Liver (tissue), 9 donors: ENCODE measurements around the gene EPHA6. TPM values are rescaled to one million over a fixed set of nuclear protein-coding genes. Genes with fewer than 3 reads are reported as not detected.

Experiments used
- DNase-seq: peaks from one replicate; pipeline ENCODE4 v3.0.0-alpha.2; 2017; ENCODE audit warnings: low spot score
- H3K27ac ChIP-seq, 2 donors: one replicate each; pipeline ENCODE4 v1.7.0; 2013; ENCODE audit warnings: inconsistent platforms in 2 of 2, low read length in 2 of 2, control low read depth in 1 of 2, low read depth in 1 of 2, mild to moderate bottlenecking in 1 of 2
- H3K27me3 ChIP-seq, 4 donors: one replicate each; pipeline versions ENCODE4 v1.6.1 to v1.7.0; 2013; ENCODE audit warnings: low read length in 3 of 4, inconsistent platforms in 1 of 4, mild to moderate bottlenecking in 1 of 4, moderate library complexity in 1 of 4; ENCODE audit not compliant: control insufficient read depth in 4 of 4, insufficient read depth in 4 of 4
- H3K36me3 ChIP-seq, 4 donors: one replicate each; pipeline versions ENCODE4 v1.6.1 to v1.7.0; 2013; ENCODE audit warnings: low read length in 3 of 4, mild to moderate bottlenecking in 3 of 4, low read depth in 1 of 4, moderate library complexity in 1 of 4; ENCODE audit not compliant: control insufficient read depth in 4 of 4, insufficient read depth in 3 of 4
- H3K4me1 ChIP-seq, 4 donors: one replicate each; pipeline versions ENCODE4 v1.6.1 to v1.7.0; 2013; ENCODE audit warnings: low read length in 3 of 4, mild to moderate bottlenecking in 3 of 4, moderate library complexity in 1 of 4; ENCODE audit not compliant: control insufficient read depth in 4 of 4, insufficient read depth in 4 of 4
- H3K4me3 ChIP-seq, 3 donors: one replicate each; pipeline versions ENCODE4 v1.6.1 to v1.7.0; 2013; ENCODE audit warnings: low read length in 3 of 3, control low read depth in 1 of 3, low read depth in 1 of 3, mild to moderate bottlenecking in 1 of 3
- H3K9ac ChIP-seq, 2 donors: one replicate each; pipeline ENCODE4 v1.7.0; 2013; ENCODE audit warnings: low read length in 2 of 2, mild to moderate bottlenecking in 2 of 2, moderate library complexity in 2 of 2, control low read depth in 1 of 2, low read depth in 1 of 2
- H3K9me3 ChIP-seq, 4 donors: one replicate each; pipeline versions ENCODE4 v1.6.1 to v1.7.0; 2013; ENCODE audit warnings: low read length in 3 of 4; ENCODE audit not compliant: control insufficient read depth in 4 of 4
- ATF3 ChIP-seq: IDR thresholded peaks from 2 replicates; pipeline ENCODE4 v1.6.1; 2016; ENCODE audit warnings: antibody characterized with exemption
- CTCF ChIP-seq: fragments of 150-350 bp; IDR thresholded peaks from 2 replicates; pipeline ENCODE4 v1.5.1; 2017; ENCODE audit warnings: improper control_type of control experiment, low read depth, low read length; ENCODE audit not compliant: missing input control
- EGR1 ChIP-seq, 2 donors: IDR thresholded peaks; 2 replicates each; pipeline ENCODE4 v1.6.1; 2016 to 2018; ENCODE audit warnings: antibody characterized with exemption in 2 of 2, low read depth in 2 of 2
- FOXA1 ChIP-seq: IDR thresholded peaks from 2 replicates; pipeline ENCODE4 v1.6.1; 2016; ENCODE audit warnings: antibody characterized with exemption
- FOXA2 ChIP-seq: IDR thresholded peaks from 2 replicates; pipeline ENCODE4 v1.6.1; 2016; ENCODE audit warnings: antibody characterized with exemption
- GABPA ChIP-seq, 2 donors: IDR thresholded peaks in 1 of 2; conservative IDR thresholded peaks in 1 of 2; 2 replicates each; pipeline ENCODE4 v1.6.1; 2016; ENCODE audit warnings: antibody characterized with exemption in 2 of 2, mild to moderate bottlenecking in 1 of 2, moderate library complexity in 1 of 2
- HNF4A ChIP-seq, 2 donors: conservative IDR thresholded peaks; 2 replicates each; pipeline ENCODE4 v1.6.1; 2016; ENCODE audit warnings: antibody characterized with exemption in 2 of 2, mild to moderate bottlenecking in 2 of 2
- HNF4G ChIP-seq: IDR thresholded peaks from 2 replicates; pipeline ENCODE4 v1.6.1; 2016; ENCODE audit warnings: antibody characterized with exemption
- JUND ChIP-seq, 2 donors: IDR thresholded peaks; 2 replicates each; pipeline ENCODE4 v1.6.1; 2016; ENCODE audit warnings: antibody characterized with exemption in 2 of 2
- NR2F2 ChIP-seq: IDR thresholded peaks from 2 replicates; pipeline ENCODE4 v1.6.1; 2016; ENCODE audit warnings: antibody characterized with exemption
- RAD21 ChIP-seq, 2 donors: IDR thresholded peaks; 2 replicates each; pipeline ENCODE4 v1.6.1; 2016; ENCODE audit warnings: antibody characterized with exemption in 2 of 2, mild to moderate bottlenecking in 2 of 2
- REST ChIP-seq: IDR thresholded peaks from 2 replicates; pipeline ENCODE4 v1.6.1; 2016; ENCODE audit warnings: antibody characterized with exemption, mild to moderate bottlenecking
- RXRA ChIP-seq, 2 donors: IDR thresholded peaks; 2 replicates each; pipeline ENCODE4 v1.6.1; 2017 to 2018; ENCODE audit warnings: antibody characterized with exemption in 2 of 2, mild to moderate bottlenecking in 1 of 2
- SP1 ChIP-seq: IDR thresholded peaks from 2 replicates; pipeline ENCODE4 v1.6.1; 2018; ENCODE audit warnings: antibody characterized with exemption, mild to moderate bottlenecking
- TAF1 ChIP-seq: conservative IDR thresholded peaks from 2 replicates; pipeline ENCODE4 v1.6.1; 2016; ENCODE audit warnings: antibody characterized with exemption, mild to moderate bottlenecking
- YY1 ChIP-seq: IDR thresholded peaks from 2 replicates; pipeline ENCODE4 v1.6.1; 2016; ENCODE audit warnings: antibody characterized with exemption, mild to moderate bottlenecking
- ZBTB33 ChIP-seq: IDR thresholded peaks from 2 replicates; pipeline ENCODE4 v1.6.1; 2016; ENCODE audit warnings: antibody characterized with exemption
- polyA plus RNA-seq, 2 donors: library from polyadenylated mRNA; stranded (reverse) in 1 of 2; unstranded in 1 of 2; fragments of 200-250 nt in 1 of 2; fragments of >200 nt in 1 of 2; fragmentation: Nextera tagmentation in 1 of 2; extraction: Ambion mirVana in 1 of 2; gene quantifications; one replicate each; pipeline versions ENCODE4 v1.2.1 to v1.2.3, GENCODE V29; 2013 to 2015
- total RNA-seq, 2 donors: library from RNA; depleted of rRNA; stranded (reverse); fragments of >200 nt; gene quantifications; one replicate each; pipeline ENCODE4 v1.2.3, GENCODE V29; 2014
- donor health status: healthy.
- donor health status: healthy.
- donor health status: healthy.
- donor health status: healthy.
- donor health status: healthy.

The EPHA6 gene
- total and polyA plus RNA-seq, 4 donors, result 0.05 to 0.17 (median 0.05) TPM; not detected in 1

GRCh38 chr3:97409612-97410011 lies 595.2 kb downstream of the EPHA6 start:
- TF ChIP-seq JUND (IDR thresholded peaks at IDR 0.05), result no peak
- no peak for TF ChIP-seq HNF4A (conservative IDR thresholded peaks at IDR 0.05)
- TF ChIP-seq CTCF, result no peak
- no peak for TF ChIP-seq NR2F2
- no peak for TF ChIP-seq YY1
- no peak for TF ChIP-seq REST
- TF ChIP-seq HNF4G, result no peak
- TF ChIP-seq GABPA (IDR thresholded peaks at IDR 0.05 in 1 of 2, conservative IDR thresholded peaks at IDR 0.05 in 1 of 2), result no peak
- no peak for TF ChIP-seq ZBTB33
- TF ChIP-seq FOXA2, result no peak
- no peak for TF ChIP-seq EGR1 (IDR thresholded peaks at IDR 0.05; ENCODE audit: low read depth in 2 of 2)
- TF ChIP-seq ATF3, result no peak
- TF ChIP-seq SP1, result no peak
- TF ChIP-seq RAD21 (IDR thresholded peaks at IDR 0.05), result no peak
- H3K4me1 ChIP-seq, result no peaks in the 10 kb centered on the region
- DNase-seq, result no peak
- no peaks in the 10 kb centered on the region for H3K27me3 ChIP-seq
- no peaks in the 10 kb centered on the region for H3K36me3 ChIP-seq
- H3K9ac ChIP-seq, result no peak overlapping the region
- no peaks in the 10 kb centered on the region for H3K9me3 ChIP-seq
- no peak overlapping the region for H3K27ac ChIP-seq
- H3K4me3 ChIP-seq, result no peak overlapping the region

GRCh38 chr3:97421565-97421964 lies 607.2 kb downstream of the EPHA6 start:
- H3K27ac ChIP-seq, result no peak overlapping the region
- no peaks in the 10 kb centered on the region for H3K36me3 ChIP-seq
- H3K9ac ChIP-seq, result no peak overlapping the region

More at GRCh38 chr3:97421565-97421964, 607.2 kb downstream of the EPHA6 start:
- no peaks in the 10 kb centered on the region for H3K4me1 ChIP-seq
- TF ChIP-seq FOXA2, result no peak
- TF ChIP-seq TAF1, result no peak
- no peak for TF ChIP-seq ATF3
- TF ChIP-seq SP1, result no peak
- no peak for TF ChIP-seq REST
- no peak for TF ChIP-seq FOXA1
- no peak for TF ChIP-seq HNF4G
- TF ChIP-seq YY1, result no peak
- TF ChIP-seq RXRA (IDR thresholded peaks at IDR 0.05), result no peak
- no peak overlapping the region for H3K4me3 ChIP-seq
- no peak for DNase-seq
- H3K27me3 ChIP-seq, result no peaks in the 10 kb centered on the region
- peaks cover 0 to 3% (median 0%) of the 10 kb centered on the region in 4 donors for H3K9me3 ChIP-seq
